ENCODE results near the gene EPHB2.

The EPHB2 gene

GRCh38 chr1:22963044-22963677, 252.5 kb downstream of the EPHB2 start:
- DNase-seq: no peak

GRCh38 chr1:22966309-22966708, 255.7 kb downstream of the EPHB2 start:
- DNase-seq: no peak

GRCh38 chr1:22967833-22968232, 257.2 kb downstream of the EPHB2 start:
- no peak for DNase-seq

GRCh38 chr1:22969304-22969709, 258.7 kb downstream of the EPHB2 start:
- DNase-seq: no peak

- no peak for DNase-seq
These were observed 259.5 kb downstream of the EPHB2 start for GRCh38 chr1:22970096-22970495.
